Pancreas (tissue), 10 donors: ENCODE measurements around the gene CCDC93. TPM values are rescaled to one million over a fixed set of nuclear protein-coding genes. Genes with fewer than 3 reads are reported as not detected.

Experiments used
- ATAC-seq, 4 donors: fragments of 200-7000 bp; cut with Tn5 transposase; one replicate each; pipeline versions ENCODE4 v1.8.0 to v1.9.1; 2020; ENCODE audit warnings: mild to moderate bottlenecking in 4 of 4, moderate library complexity in 4 of 4
- DNase-seq, 6 donors: peaks; one replicate each; pipeline ENCODE4 v3.0.0-alpha.2; 2020
- FAIRE-seq: peaks from 2 replicates; lab custom pipeline; 2012; peaks lifted over from hg19 to GRCh38; lab: Jason Lieb, UNC
- H3K27ac ChIP-seq, 4 donors: fragments of 200-600 bp; sonication (generic); 1 replicate in 3 of 4; 2 replicates in 1 of 4; pipeline versions ENCODE4 v1.5.0 to v1.8.0; 2020
- H3K27me3 ChIP-seq, 4 donors: fragments of 200-600 bp; one replicate each; pipeline ENCODE4 v1.8.0; 2021
- H3K36me3 ChIP-seq, 3 donors: fragments of 200-600 bp; sonication (generic) in 1 of 3; one replicate each; pipeline versions ENCODE4 v1.5.0 to v1.8.0; 2020 to 2021
- H3K4me1 ChIP-seq, 3 donors: fragments of 200-600 bp; one replicate each; pipeline ENCODE4 v1.8.0; 2021
- H3K4me3 ChIP-seq, 4 donors: fragments of 200-600 bp; sonication (generic) in 2 of 4; one replicate each; pipeline versions ENCODE4 v1.5.0 to v1.8.0; 2020 to 2021
- H3K9me3 ChIP-seq, 4 donors: fragments of 200-600 bp; one replicate each; pipeline ENCODE4 v1.8.0; 2021
- whole genome bisulfite sequencing, 2 donors: extraction: QIAGEN DNeasy Blood & Tissue Kit; methylation state at CpG; one replicate each; pipeline ENCODE4 v1.1.7; 2013; 5-methylcytosine and 5-hydroxymethylcytosine counted together
- intact Hi-C, 3 donors: fragments of 100-400 bp; cut with DNase I; formaldehyde crosslinking; loops; one replicate each; pipeline versions ENCODE4 v1.11.1 to v1.14.2; 2022
- polyA plus RNA-seq, 2 donors: library from polyadenylated mRNA; stranded (reverse); fragments of 200-250 nt; gene quantifications; one replicate each; pipeline ENCODE4 v1.2.3, GENCODE V29; 2013
- total RNA-seq, 6 donors: library from RNA; stranded (reverse); fragmentation: NEBNext Ultra II Directional in 4 of 6; extraction: Animal tissue kit (Norgen Biotek cat#: 25700) in 4 of 6; gene quantifications; one replicate each; pipeline versions ENCODE4 v1.2.1 to v1.2.4, GENCODE V29; 2021 to 2023
- TF ChIP-seq, protein P1 (sequence below), 4 donors: fragments of 200-600 bp; sonication (generic) in 3 of 4; IDR thresholded peaks; one replicate each; pipeline versions ENCODE4 v1.5.0 to v1.8.0; 2021; ENCODE audit warnings: antibody characterized with exemption in 4 of 4
- donor health status: healthy with polysubstance abuse.
- donor health status: DM: no; HTN: no; CAD: no; lungs with moderate emphysema.
- donor health status: DM: no; HTN: no; CAD: no.
- donor health status: control.
- donor health status: control.
- donor health status: Bipolar disorder and iron deficiency.
- donor health status: DM: yes; HTN: yes; CAD: no.
- donor health status: DM: no; HTN: no; CAD: no.
- donor health status: DM: no; HTN: no; CAD: no.
- donor health status: DM: yes; HTN: yes; CAD: no.

CCDC93 gene
- total and polyA plus RNA-seq, 8 donors = 8.2 to 28.6 (median 17.0) TPM

DNA sequence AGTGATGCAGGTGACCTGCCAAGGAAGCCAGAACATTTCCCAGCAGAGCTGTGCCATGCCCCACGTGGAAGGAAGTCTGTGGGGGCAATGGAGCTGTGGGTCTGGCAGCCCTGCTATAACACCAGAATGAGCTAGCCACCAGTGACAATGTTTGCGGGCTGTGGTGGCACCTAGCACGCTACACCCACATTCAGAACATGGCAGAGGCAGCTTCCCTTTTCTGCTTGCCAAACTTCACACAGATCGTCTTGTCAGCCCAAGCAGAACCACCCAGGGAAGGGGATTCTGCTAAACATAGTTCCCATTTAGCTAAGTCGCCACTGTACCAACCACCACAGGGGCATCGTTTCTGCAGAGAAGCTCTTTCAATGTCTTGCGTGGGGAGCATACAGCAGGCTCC is 27.0 kb upstream of the CCDC93 start:
- DNase-seq (no peak), FAIRE-seq (no peak), ATAC-seq (no peak)
- whole genome bisulfite sequencing, 2 donors = 66 to 77% methylated on average over 7 of the region's 7 CpGs
- Histone ChIP-seq H3K9me3 (no peaks in the 10 kb centered on the region), H3K4me3 (no peak overlapping the region), H3K36me3 (no peaks in the 10 kb centered on the region), H3K27ac (no peak overlapping the region), H3K27me3 (peaks cover 0 to 8% (median 0%) of the 10 kb centered on the region in 4 donors), H3K4me1 (no peaks in the 10 kb centered on the region)
- TF ChIP-seq, protein P1, sequence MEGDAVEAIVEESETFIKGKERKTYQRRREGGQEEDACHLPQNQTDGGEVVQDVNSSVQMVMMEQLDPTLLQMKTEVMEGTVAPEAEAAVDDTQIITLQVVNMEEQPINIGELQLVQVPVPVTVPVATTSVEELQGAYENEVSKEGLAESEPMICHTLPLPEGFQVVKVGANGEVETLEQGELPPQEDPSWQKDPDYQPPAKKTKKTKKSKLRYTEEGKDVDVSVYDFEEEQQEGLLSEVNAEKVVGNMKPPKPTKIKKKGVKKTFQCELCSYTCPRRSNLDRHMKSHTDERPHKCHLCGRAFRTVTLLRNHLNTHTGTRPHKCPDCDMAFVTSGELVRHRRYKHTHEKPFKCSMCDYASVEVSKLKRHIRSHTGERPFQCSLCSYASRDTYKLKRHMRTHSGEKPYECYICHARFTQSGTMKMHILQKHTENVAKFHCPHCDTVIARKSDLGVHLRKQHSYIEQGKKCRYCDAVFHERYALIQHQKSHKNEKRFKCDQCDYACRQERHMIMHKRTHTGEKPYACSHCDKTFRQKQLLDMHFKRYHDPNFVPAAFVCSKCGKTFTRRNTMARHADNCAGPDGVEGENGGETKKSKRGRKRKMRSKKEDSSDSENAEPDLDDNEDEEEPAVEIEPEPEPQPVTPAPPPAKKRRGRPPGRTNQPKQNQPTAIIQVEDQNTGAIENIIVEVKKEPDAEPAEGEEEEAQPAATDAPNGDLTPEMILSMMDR (IDR thresholded peaks at IDR 0.05) = no peak
- intact Hi-C loops = loop anchor here in 2 of 3 donors (10.0 kb wide), 2 partner anchors 154 to 814 kb away; no protein-coding TSS in a partner anchor

DNA sequence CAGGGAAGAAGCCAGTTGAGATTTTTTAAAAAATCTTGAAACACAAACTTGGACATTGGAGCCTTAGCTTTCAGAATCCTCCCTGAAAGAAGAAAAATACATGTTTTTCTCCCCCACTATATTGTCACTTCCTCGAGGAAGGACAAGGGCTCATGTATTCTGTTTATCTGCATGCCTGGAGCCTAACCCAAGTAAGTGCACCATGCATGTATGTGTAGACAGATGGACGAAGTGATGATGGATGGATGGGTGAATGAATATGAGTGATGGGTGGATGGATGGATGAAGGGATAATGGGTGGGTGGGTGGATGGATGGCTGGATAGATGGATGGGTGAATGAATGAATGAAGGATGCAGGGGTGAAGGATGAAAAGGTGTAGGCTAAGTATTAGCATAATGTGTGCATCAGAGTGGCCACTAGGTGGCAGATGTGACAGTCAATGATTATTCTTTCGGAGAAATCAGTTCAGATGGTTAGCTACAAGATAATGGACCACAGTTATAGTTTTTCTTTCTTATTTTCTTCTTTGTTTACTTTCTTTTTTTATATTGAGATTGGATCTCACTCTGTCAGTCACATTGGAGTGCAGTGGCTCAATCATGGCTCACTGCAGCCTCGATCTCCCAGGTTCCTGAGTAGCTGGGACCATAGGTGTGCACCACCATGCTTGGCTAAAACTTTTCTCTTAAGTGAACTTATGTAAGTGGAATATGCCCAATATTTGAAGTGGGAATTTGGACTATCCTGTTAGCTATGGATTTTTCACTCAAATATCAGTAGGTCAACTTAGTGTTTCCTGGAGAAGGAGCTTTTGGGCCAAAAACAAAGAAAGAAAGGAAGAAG is 18.5 kb upstream of the CCDC93 start:
- Histone ChIP-seq H3K4me1 (no peaks in the 10 kb centered on the region), H3K36me3 (no peaks in the 10 kb centered on the region), H3K4me3 (no peak overlapping the region), H3K27me3 (peaks cover 0 to 3% (median 0%) of the 10 kb centered on the region in 4 donors), H3K9me3 (no peaks in the 10 kb centered on the region), H3K27ac (no peak overlapping the region)
- DNase-seq = peak in 4 of 6 donors; percentile 18 to 48 (median 27)
- 28 to 38% methylated on average over 4 of the region's 4 CpGs for WGBS, 2 donors
- peak; percentile 34 for FAIRE-seq
- TF ChIP-seq, protein P1 (IDR thresholded peaks at IDR 0.05) = peak; percentile 60 to 86 (median 74)
- intact Hi-C loops = no loop called here
- peak; percentile 40 to 85 (median 80) for ATAC-seq

DNA sequence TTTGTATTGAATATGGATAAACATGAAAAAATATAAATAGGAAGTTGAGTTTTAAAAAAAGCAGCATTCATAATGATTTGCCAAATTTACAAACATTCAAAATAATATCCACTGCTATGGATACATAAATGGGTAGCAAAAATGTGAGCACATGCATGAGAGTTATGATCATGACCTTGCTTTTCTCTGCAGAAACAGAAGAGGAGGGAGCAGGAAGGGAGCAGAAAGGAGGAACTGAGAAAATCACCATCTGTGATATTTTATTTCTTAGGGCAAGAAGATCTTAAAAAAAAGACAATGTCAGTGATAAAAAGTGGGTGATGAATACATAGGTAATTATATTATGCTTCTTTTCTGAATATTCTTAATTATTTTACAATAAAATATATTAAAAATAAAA is 17.7 kb upstream of the CCDC93 start:
- Histone ChIP-seq H3K27me3 (peaks cover 0 to 3% (median 0%) of the 10 kb centered on the region in 4 donors), H3K9me3 (no peaks in the 10 kb centered on the region), H3K27ac (no peak overlapping the region), H3K4me3 (no peak overlapping the region), H3K4me1 (no peaks in the 10 kb centered on the region), H3K36me3 (no peaks in the 10 kb centered on the region)
- DNase-seq (no peak), ATAC-seq (no peak), FAIRE-seq (no peak)
- intact Hi-C loops = no loop called here
- TF ChIP-seq, protein P1 (IDR thresholded peaks at IDR 0.05) = no peak

DNA sequence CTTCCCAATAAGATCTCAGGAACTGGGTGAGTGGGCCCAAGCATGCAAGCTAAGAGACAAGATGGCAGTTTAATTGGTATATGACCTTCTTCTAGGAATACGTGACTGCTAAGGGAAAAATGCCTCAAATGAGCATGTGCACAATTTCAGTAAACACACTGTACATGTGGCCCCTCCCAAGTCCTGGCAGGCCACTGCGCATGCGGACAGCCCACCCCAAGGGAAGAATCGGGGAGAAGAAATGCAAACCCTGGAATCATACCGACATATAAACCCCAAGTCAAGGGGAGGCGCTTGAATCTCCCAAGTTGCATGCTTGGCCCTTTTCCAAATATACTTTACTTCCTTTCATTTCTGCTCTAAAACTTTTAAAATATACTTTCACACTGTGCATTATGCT is 15.2 kb upstream of the CCDC93 start:
- Histone ChIP-seq H3K27ac (no peak overlapping the region), H3K4me3 (no peak overlapping the region), H3K4me1 (no peaks in the 10 kb centered on the region), H3K9me3 (no peaks in the 10 kb centered on the region), H3K27me3 (no peaks in the 10 kb centered on the region), H3K36me3 (no peaks in the 10 kb centered on the region)
- FAIRE-seq (no peak), ATAC-seq (no peak), DNase-seq (no peak)
- TF ChIP-seq, protein P1 (IDR thresholded peaks at IDR 0.05) = no peak
- WGBS, 2 donors = 93 to 94% methylated on average over 6 of the region's 6 CpGs
- intact Hi-C loops = no loop called here

DNA sequence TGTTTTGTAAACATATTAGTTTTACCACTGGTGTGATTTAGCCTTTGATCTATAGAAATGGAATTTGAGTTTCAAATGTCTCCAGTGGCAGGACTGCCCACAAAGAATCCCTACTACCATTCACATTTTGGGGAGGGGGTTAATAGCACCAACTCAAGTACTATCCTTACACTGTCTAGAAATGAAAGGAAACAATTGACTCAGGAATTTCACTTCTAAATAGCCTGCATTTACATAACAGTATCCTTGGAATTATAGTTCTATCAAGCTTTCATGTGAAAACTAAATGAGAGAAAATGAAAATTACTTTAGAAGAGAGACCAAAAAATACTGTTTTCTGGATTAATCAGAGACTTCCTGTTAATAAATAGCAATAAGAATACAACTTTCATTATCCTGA is 7.5 kb upstream of the CCDC93 start:
- no peak for FAIRE-seq
- H3K4me1 ChIP-seq = no peaks in the 10 kb centered on the region
- H3K4me3 ChIP-seq = no peak overlapping the region
- intact Hi-C loops = no loop called here
- no peak for ATAC-seq
- no peaks in the 10 kb centered on the region for H3K27me3 ChIP-seq
- DNase-seq = no peak
- H3K36me3 ChIP-seq = no peaks in the 10 kb centered on the region
- no peak overlapping the region for H3K27ac ChIP-seq
- TF ChIP-seq, protein P1 (IDR thresholded peaks at IDR 0.05) = no peak
- no peaks in the 10 kb centered on the region for H3K9me3 ChIP-seq
